ENCODE measurements around the gene NEK6. TPM values are rescaled to one million over a fixed set of nuclear protein-coding genes. Genes with fewer than 3 reads are reported as not detected.

The NEK6 gene
- total RNA-seq, 1 experiment from 2014 or later = 57.9 TPM

DNA sequence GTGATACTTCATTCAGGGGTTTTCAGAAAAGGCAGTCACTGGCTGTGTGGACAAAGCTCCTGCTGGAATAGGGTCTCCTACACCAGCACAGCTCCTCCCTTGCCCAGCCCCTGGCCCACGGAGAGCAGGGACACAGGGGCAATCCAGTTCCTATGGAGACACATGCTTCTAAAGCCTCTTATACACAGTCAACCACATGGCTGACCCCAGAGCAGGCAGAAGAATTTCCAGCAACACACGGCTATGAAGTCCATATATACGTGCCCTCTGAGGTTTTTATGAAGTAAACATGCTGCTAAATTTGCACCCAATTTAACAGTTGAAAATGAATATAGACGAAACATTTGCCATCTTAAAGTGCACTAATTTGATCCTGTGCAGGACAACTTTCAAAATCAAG lies 138.1 kb downstream of the NEK6 start:
- H3K9me2 ChIP-seq (ENCODE audit: insufficient read depth) = no peaks in the 10 kb centered on the region
- no TSS peak for BruUV-seq (replicated peaks)
- no peak for DNase-seq
- POLR2A ChIA-PET (ENCODE audit: unreplicated experiment) = interaction anchor here (0.7 kb wide), 1 partner anchor 300 kb away, joined by 3 read pairs; no protein-coding TSS in a partner anchor
- peaks cover 53% of the 10 kb centered on the region for H3F3A ChIP-seq (ENCODE audit: insufficient read depth, low read depth)
- peaks cover 26% of the 10 kb centered on the region for H4K20me1 ChIP-seq (ENCODE audit: insufficient read depth)
- H2AFZ ChIP-seq = no peak overlapping the region
- intact Hi-C loops (cut with micrococcal nuclease; ENCODE audit: unreplicated experiment) = loop anchor here (10.0 kb wide), 3 partner anchors 101 to 379 kb away; partner anchors contain the start of genes NR6A1 and OLFML2A
- CTCF ChIA-PET = no interaction called here
- TF ChIP-seq, protein P1, sequence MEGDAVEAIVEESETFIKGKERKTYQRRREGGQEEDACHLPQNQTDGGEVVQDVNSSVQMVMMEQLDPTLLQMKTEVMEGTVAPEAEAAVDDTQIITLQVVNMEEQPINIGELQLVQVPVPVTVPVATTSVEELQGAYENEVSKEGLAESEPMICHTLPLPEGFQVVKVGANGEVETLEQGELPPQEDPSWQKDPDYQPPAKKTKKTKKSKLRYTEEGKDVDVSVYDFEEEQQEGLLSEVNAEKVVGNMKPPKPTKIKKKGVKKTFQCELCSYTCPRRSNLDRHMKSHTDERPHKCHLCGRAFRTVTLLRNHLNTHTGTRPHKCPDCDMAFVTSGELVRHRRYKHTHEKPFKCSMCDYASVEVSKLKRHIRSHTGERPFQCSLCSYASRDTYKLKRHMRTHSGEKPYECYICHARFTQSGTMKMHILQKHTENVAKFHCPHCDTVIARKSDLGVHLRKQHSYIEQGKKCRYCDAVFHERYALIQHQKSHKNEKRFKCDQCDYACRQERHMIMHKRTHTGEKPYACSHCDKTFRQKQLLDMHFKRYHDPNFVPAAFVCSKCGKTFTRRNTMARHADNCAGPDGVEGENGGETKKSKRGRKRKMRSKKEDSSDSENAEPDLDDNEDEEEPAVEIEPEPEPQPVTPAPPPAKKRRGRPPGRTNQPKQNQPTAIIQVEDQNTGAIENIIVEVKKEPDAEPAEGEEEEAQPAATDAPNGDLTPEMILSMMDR (conservative IDR thresholded peaks at IDR 0.05) = no peak
- no peak for TF ChIP-seq EZH2 (IDR thresholded peaks at IDR 0.05; ENCODE audit: low read depth)
- no peak overlapping the region for H3K27ac ChIP-seq
- no peaks in the 10 kb centered on the region for H3K9me3 ChIP-seq (ENCODE audit: insufficient read depth, low read depth)
- H3K36me3 ChIP-seq (ENCODE audit: low read depth) = peaks cover 2% of the 10 kb centered on the region; the same call in 1 of the 2 replicates
- no peaks in the 10 kb centered on the region for H3K27me3 ChIP-seq (ENCODE audit: insufficient read depth, low read depth)
- H3K4me1 ChIP-seq (replicated peaks; ENCODE audit: insufficient read depth) = peaks cover 59% of the 10 kb centered on the region
- peaks cover 82% of the 10 kb centered on the region for H3K79me2 ChIP-seq (ENCODE audit: low read depth)
- H3K4me3 ChIP-seq = no peak overlapping the region
- no peak overlapping the region for H3K4me2 ChIP-seq

DNA sequence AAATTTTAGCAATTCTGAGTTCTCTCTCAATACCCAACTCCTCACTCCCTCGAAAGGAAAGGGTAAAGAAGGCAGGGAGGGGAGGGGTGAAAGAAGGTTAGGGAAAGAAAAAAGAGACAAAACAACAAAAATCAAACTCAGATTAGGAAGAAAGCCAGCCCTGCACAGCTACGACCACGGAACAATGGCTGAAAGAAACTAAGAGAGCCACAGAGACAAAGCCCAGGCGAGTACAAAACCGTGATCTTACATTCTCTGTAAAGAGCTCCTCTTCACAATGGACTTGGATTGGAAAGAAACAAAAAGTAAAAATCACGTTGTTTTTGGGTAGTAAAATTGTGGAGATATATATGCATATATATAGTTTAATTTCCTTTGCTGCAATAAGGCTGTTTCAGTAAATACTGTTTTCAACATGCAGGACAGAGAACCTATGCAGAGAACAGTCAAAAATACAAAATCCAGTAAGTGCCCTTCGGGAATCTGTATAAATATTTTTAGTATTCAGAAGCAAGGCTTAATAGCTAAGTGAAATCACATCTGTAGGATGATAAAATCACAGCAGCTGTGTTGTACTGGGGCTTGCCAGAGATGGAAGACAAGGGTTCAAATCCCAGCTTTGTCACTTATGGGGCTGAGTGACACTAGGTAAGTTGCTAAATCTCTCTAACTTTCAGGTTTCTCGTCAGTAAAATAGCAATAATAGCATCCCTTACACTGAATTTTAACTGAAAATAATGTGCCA lies 140.6 kb downstream of the NEK6 start:
- DNase-seq = no peak
- no peak overlapping the region for H3K27ac ChIP-seq
- no peak overlapping the region for H2AFZ ChIP-seq
- no peaks in the 10 kb centered on the region for H3K9me3 ChIP-seq (ENCODE audit: insufficient read depth, low read depth)
- TF ChIP-seq EZH2 (IDR thresholded peaks at IDR 0.05; ENCODE audit: low read depth) = no peak
- TF ChIP-seq, protein P1 (conservative IDR thresholded peaks at IDR 0.05) = no peak
- ChIA-PET CTCF (interaction anchor here (0.6 kb wide), 2 partner anchors 138 to 857 kb away, joined by 3 read pairs; no protein-coding TSS in a partner anchor), POLR2A (ENCODE audit: unreplicated experiment) (no interaction called here)
- H4K20me1 ChIP-seq (ENCODE audit: insufficient read depth) = peaks cover 48% of the 10 kb centered on the region
- H3K27me3 ChIP-seq (ENCODE audit: insufficient read depth, low read depth) = no peaks in the 10 kb centered on the region
- H3K4me3 ChIP-seq = no peak overlapping the region
- no TSS peak for BruUV-seq (replicated peaks)
- H3F3A ChIP-seq (ENCODE audit: insufficient read depth, low read depth) = peaks cover 36% of the 10 kb centered on the region
- intact Hi-C loops (cut with micrococcal nuclease; ENCODE audit: unreplicated experiment) = loop anchor here (10.0 kb wide), 3 partner anchors 104 to 376 kb away; partner anchors contain the start of genes NR6A1 and OLFML2A
- H3K9me2 ChIP-seq (ENCODE audit: insufficient read depth) = no peaks in the 10 kb centered on the region
- peaks cover 14% of the 10 kb centered on the region for H3K36me3 ChIP-seq (ENCODE audit: low read depth)
- H3K4me1 ChIP-seq (replicated peaks; ENCODE audit: insufficient read depth) = peaks cover 36% of the 10 kb centered on the region
- no peak overlapping the region for H3K4me2 ChIP-seq
- peaks cover 94% of the 10 kb centered on the region for H3K79me2 ChIP-seq (ENCODE audit: low read depth)

- no peak overlapping the region for H3K4me3 ChIP-seq
- intact Hi-C loops (cut with micrococcal nuclease; ENCODE audit: unreplicated experiment) = loop anchor here (10.0 kb wide), 3 partner anchors 105 to 375 kb away; partner anchors contain the start of genes NR6A1 and OLFML2A
- TF ChIP-seq, protein P1 (conservative IDR thresholded peaks at IDR 0.05) = no peak
- ChIA-PET POLR2A (ENCODE audit: unreplicated experiment) (no interaction called here), CTCF (interaction anchor here (0.9 kb wide), 1 partner anchor 10 kb away, joined by 3 read pairs; no protein-coding TSS in a partner anchor)
- peaks cover 91% of the 10 kb centered on the region for H3K79me2 ChIP-seq (ENCODE audit: low read depth)
- H4K20me1 ChIP-seq (ENCODE audit: insufficient read depth) = peaks cover 56% of the 10 kb centered on the region
- no peaks in the 10 kb centered on the region for H3K27me3 ChIP-seq (ENCODE audit: insufficient read depth, low read depth)
- peaks cover 36% of the 10 kb centered on the region; the same call in 1 of the 2 replicates for H3F3A ChIP-seq (ENCODE audit: insufficient read depth, low read depth)
- H3K36me3 ChIP-seq (ENCODE audit: low read depth) = peaks cover 23% of the 10 kb centered on the region
- no peaks in the 10 kb centered on the region for H3K9me2 ChIP-seq (ENCODE audit: insufficient read depth)
- no peak overlapping the region for H3K27ac ChIP-seq
- BruUV-seq (replicated peaks) = no TSS peak
- peaks cover 25% of the 10 kb centered on the region for H3K4me1 ChIP-seq (replicated peaks; ENCODE audit: insufficient read depth)
- H3K4me2 ChIP-seq = no peak overlapping the region
- no peak for DNase-seq
- no peak overlapping the region for H2AFZ ChIP-seq
- H3K9me3 ChIP-seq (ENCODE audit: insufficient read depth, low read depth) = no peaks in the 10 kb centered on the region
Measured at GRCh38 chr9:124399323-124399967, 141.7 kb downstream of the NEK6 start.

Data from PC-9 (cell line).